ENCODE results near the gene EPM2AIP1. TPM values are rescaled to one million over a fixed set of nuclear protein-coding genes. Genes with fewer than 3 reads are reported as not detected.
"Not testable (repeated sequence)": the region's sequence is repeated elsewhere in the genome, so short reads cannot be mapped to it uniquely, and the experiment has no call there.

Gene EPM2AIP1
- total RNA-seq, 2 experiments from 2014 or later, result 21.6 to 28.1 TPM

DNA sequence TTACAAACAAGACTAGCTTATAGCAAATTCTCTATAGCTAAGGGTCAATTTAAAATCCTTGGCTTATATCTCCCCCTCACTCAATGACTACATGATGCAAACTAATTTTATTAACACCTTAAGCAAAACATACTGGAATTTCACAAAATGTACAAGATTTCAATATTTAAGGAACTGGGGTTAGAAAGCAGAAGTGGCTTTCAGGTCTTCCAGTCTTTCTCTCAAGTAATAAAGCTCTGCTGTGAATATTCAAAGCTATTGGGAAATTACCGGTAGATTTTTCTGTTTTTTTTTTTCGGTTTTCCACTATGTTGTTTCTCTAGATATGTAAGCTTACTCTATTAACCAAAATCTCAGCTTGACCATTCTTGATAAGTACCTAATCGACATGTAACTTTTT is 3.9 kb downstream of the EPM2AIP1 start:
- no peak for DNase-seq
- ChIA-PET CTCF (interaction anchor here (0.7 to 1.7 kb wide), 4 partner anchors 15 to 30 kb away, joined by 3 to 13 read pairs (median 4); no protein-coding TSS in a partner anchor), POLR2A (interaction anchor here (1.2 to 1.9 kb wide), 5 partner anchors 9 to 77 kb away, joined by 3 to 8 read pairs (median 7); partner anchors contain the start of gene TRANK1)
- Mint-ChIP-seq H3K4me3 (no peak overlapping the region), H3K4me1 (peaks cover 36% of the 10 kb centered on the region), H3K36me3 (ENCODE audit: low read depth) (peaks cover 58% of the 10 kb centered on the region), H3K27ac (peak overlapping the region; percentile 31), H3K9me3 (no peaks in the 10 kb centered on the region), H3K27me3 (no peaks in the 10 kb centered on the region)

- peak overlapping the region; percentile 40 for H3K27ac Mint-ChIP-seq
- POLR2A ChIA-PET, result interaction anchor here (0.6 to 1.9 kb wide), 6 partner anchors 8 to 76 kb away, joined by 3 to 8 read pairs (median 6); partner anchors contain the start of gene TRANK1
- H3K9me3 Mint-ChIP-seq, result no peaks in the 10 kb centered on the region
- H3K36me3 Mint-ChIP-seq (ENCODE audit: low read depth), result peaks cover 64% of the 10 kb centered on the region
- CTCF ChIA-PET, result interaction anchor here (0.7 to 1.7 kb wide), 4 partner anchors 14 to 30 kb away, joined by 3 to 13 read pairs (median 4); no protein-coding TSS in a partner anchor
- peaks cover 36% of the 10 kb centered on the region for H3K4me1 Mint-ChIP-seq
- no peak for DNase-seq
- H3K4me3 Mint-ChIP-seq, result peak overlapping the region; percentile 62
- no peaks in the 10 kb centered on the region for H3K27me3 Mint-ChIP-seq
These were observed 4.6 kb downstream of the EPM2AIP1 start for GRCh38 chr3:36988356-36988755.

GRCh38 chr3:36981006-36981405 is 11.9 kb downstream of the EPM2AIP1 start:
- no peak overlapping the region for H3K4me3 Mint-ChIP-seq
- POLR2A ChIA-PET, result no interaction called here
- H3K9me3 Mint-ChIP-seq, result peaks cover 17% of the 10 kb centered on the region
- H3K27ac Mint-ChIP-seq, result no peak overlapping the region
- H3K4me1 Mint-ChIP-seq, result peaks cover 4% of the 10 kb centered on the region
- DNase-seq, result no peak
- CTCF ChIA-PET, result interaction anchor here (1.5 kb wide), 1 partner anchor 23 kb away, joined by 6 read pairs; no protein-coding TSS in a partner anchor
- no peaks in the 10 kb centered on the region for H3K27me3 Mint-ChIP-seq
- peaks cover 64% of the 10 kb centered on the region for H3K36me3 Mint-ChIP-seq (ENCODE audit: low read depth)

DNA sequence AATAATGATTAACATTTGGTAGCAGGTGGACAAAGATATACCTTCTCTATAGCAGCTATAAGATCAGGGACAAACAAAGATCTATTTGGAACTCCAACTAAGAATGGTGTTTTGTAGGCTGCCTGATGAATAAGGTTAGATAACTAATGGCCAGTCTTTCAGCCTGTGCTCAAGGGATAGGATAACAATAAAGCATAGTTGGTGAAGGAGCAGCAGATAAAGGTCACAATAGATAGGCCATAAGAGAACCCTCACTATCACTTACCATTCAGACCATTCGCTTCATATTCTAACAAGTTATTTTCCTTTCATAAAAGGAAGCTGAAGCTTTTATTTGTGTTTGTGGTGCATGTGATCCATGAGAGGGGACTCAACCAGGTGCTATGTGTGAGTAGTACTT is 19.8 kb downstream of the EPM2AIP1 start:
- no peaks in the 10 kb centered on the region for H3K9me3 Mint-ChIP-seq
- peaks cover 33% of the 10 kb centered on the region for H3K4me1 Mint-ChIP-seq
- no peaks in the 10 kb centered on the region for H3K27me3 Mint-ChIP-seq
- ChIA-PET CTCF (interaction anchor here (3.4 kb wide), 1 partner anchor 14 kb away, joined by 18 read pairs; no protein-coding TSS in a partner anchor), POLR2A (interaction anchor here (4.4 kb wide), 1 partner anchor 20 kb away, joined by 26 read pairs; the partner anchor contains the start of genes EPM2AIP1 and MLH1)
- H3K36me3 Mint-ChIP-seq (ENCODE audit: low read depth), result peaks cover 30% of the 10 kb centered on the region
- no peak overlapping the region for H3K27ac Mint-ChIP-seq
- no peak overlapping the region for H3K4me3 Mint-ChIP-seq
- DNase-seq, result no peak

- H3K27ac Mint-ChIP-seq, result no peak overlapping the region
- H3K9me3 Mint-ChIP-seq, result no peaks in the 10 kb centered on the region
- H3K4me1 Mint-ChIP-seq, result peaks cover 33% of the 10 kb centered on the region
- no peak for DNase-seq
- peaks cover 30% of the 10 kb centered on the region for H3K36me3 Mint-ChIP-seq (ENCODE audit: low read depth)
- POLR2A ChIA-PET, result interaction anchor here (4.4 kb wide), 1 partner anchor 21 kb away, joined by 26 read pairs; the partner anchor contains the start of genes EPM2AIP1 and MLH1
- H3K4me3 Mint-ChIP-seq, result no peak overlapping the region
- CTCF ChIA-PET, result interaction anchor here (1.2 to 3.4 kb wide), 2 partner anchors 13 to 17 kb away, joined by 3 to 18 read pairs; no protein-coding TSS in a partner anchor
- no peaks in the 10 kb centered on the region for H3K27me3 Mint-ChIP-seq
These were observed 20.8 kb downstream of the EPM2AIP1 start for GRCh38 chr3:36972163-36972562.

GRCh38 chr3:36969540-36970432 is 23.1 kb downstream of the EPM2AIP1 start:
- no peaks in the 10 kb centered on the region for H3K9me3 Mint-ChIP-seq
- H3K27me3 Mint-ChIP-seq, result no peaks in the 10 kb centered on the region
- H3K4me3 Mint-ChIP-seq, result no peak overlapping the region
- H3K36me3 Mint-ChIP-seq (ENCODE audit: low read depth), result peaks cover 17% of the 10 kb centered on the region
- peaks cover 31% of the 10 kb centered on the region for H3K4me1 Mint-ChIP-seq
- ChIA-PET POLR2A (interaction anchor here (0.7 to 2.2 kb wide), 4 partner anchors 19 to 57 kb away, joined by 3 to 17 read pairs (median 3); partner anchors contain the start of genes EPM2AIP1 and MLH1), CTCF (interaction anchor here (1.0 to 2.5 kb wide), 3 partner anchors 11 to 93 kb away, joined by 3 to 23 read pairs (median 6); partner anchors contain the start of genes EPM2AIP1 and MLH1)
- peak overlapping the region; percentile 17 for H3K27ac Mint-ChIP-seq
- peak; percentile 48 for DNase-seq

- H3K9me3 Mint-ChIP-seq, result no peaks in the 10 kb centered on the region
- H3K27ac Mint-ChIP-seq, result no peak overlapping the region
- POLR2A ChIA-PET, result interaction anchor here (0.8 to 2.2 kb wide), 3 partner anchors 20 to 56 kb away, joined by 3 to 17 read pairs (median 3); partner anchors contain the start of genes EPM2AIP1 and MLH1
- DNase-seq, result no peak
- CTCF ChIA-PET, result interaction anchor here (1.1 to 2.5 kb wide), 2 partner anchors 10 to 24 kb away, joined by 6 to 23 read pairs; partner anchors contain the start of genes EPM2AIP1 and MLH1
- no peaks in the 10 kb centered on the region for H3K27me3 Mint-ChIP-seq
- H3K4me1 Mint-ChIP-seq, result peaks cover 28% of the 10 kb centered on the region
- H3K36me3 Mint-ChIP-seq (ENCODE audit: low read depth), result peaks cover 15% of the 10 kb centered on the region
- H3K4me3 Mint-ChIP-seq, result no peak overlapping the region
These were observed 23.8 kb downstream of the EPM2AIP1 start for GRCh38 chr3:36969085-36969484.

DNA sequence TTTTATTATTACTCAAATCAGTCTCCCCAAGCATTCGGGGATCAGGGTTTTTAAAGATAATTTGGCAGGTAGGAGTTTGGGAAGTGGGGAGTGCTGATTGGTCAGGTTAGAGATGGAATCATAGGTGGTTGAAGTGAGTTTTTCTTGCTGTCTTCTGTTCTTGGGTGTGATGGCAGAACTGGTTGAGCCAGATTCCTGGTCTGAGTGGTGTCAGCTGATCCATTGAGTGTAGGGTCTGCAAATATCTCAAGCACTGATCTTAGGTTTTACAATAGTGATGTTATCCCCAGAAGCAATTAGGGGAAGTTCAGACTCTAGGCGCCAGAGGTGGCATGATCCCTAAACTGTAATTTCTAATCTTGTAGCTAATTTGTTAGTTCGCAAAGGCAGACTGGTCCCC is 27.5 kb downstream of the EPM2AIP1 start:
- DNase-seq, result no peak
- Mint-ChIP-seq H3K9me3 (no peaks in the 10 kb centered on the region), H3K36me3 (ENCODE audit: low read depth) (no peaks in the 10 kb centered on the region)

DNA sequence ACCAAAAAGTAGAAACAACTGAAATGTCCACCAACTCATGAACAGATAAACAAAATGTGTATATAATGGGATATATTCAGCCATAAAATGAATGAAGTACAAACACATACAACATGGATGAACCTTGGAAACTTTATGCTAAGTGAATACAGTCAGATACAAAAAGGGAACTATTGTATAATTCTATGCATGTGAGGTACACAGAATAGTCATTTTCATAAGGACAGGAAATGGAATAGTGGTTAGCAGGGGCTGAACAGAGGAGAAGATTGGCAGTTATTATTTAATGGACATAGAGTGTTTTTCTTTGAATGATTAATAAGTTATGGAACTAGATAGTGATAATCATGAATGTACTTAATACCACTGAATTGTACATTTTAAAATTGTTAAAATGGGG is 28.1 kb downstream of the EPM2AIP1 start:
- no peaks in the 10 kb centered on the region for H3K27me3 Mint-ChIP-seq
- ChIA-PET CTCF (no interaction called here), POLR2A (no interaction called here)
- no peak overlapping the region for H3K27ac Mint-ChIP-seq
- no peak overlapping the region for H3K4me3 Mint-ChIP-seq
- no peak for DNase-seq
- no peaks in the 10 kb centered on the region for H3K9me3 Mint-ChIP-seq
- no peaks in the 10 kb centered on the region for H3K36me3 Mint-ChIP-seq (ENCODE audit: low read depth)
- peaks cover 10% of the 10 kb centered on the region for H3K4me1 Mint-ChIP-seq

More for the DNA sequence above, 27.5 kb downstream of the EPM2AIP1 start:
- CTCF ChIA-PET, result interaction anchor here (0.7 kb wide), 1 partner anchor 14 kb away, joined by 3 read pairs; no protein-coding TSS in a partner anchor
- H3K4me1 Mint-ChIP-seq, result peaks cover 14% of the 10 kb centered on the region
- POLR2A ChIA-PET, result no interaction called here
- no peak overlapping the region for H3K27ac Mint-ChIP-seq
- H3K27me3 Mint-ChIP-seq, result no peaks in the 10 kb centered on the region
- H3K4me3 Mint-ChIP-seq, result no peak overlapping the region

DNA sequence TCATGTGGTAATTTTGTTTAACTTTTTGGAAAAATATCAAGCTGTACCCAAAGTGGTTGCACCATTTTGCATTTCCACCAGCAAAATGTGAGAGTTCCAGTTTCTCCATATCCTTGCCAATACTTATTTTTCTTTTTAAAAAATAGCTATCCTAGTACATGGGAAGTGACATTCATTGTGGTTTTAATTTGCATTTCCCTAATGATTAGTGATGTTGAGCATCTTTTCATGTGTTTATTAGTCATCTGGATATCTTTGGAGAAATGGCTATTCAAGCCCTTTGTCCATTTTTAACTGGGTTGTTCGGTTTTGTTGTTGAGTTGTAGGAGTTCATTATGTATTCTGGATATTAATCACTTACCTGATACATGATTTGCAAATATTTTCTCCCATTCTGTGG is 28.6 kb downstream of the EPM2AIP1 start:
- H3K27me3 Mint-ChIP-seq, result no peaks in the 10 kb centered on the region
- ChIA-PET POLR2A (no interaction called here), CTCF (no interaction called here)
- H3K9me3 Mint-ChIP-seq, result no peaks in the 10 kb centered on the region
- H3K4me3 Mint-ChIP-seq, result no peak overlapping the region
- no peaks in the 10 kb centered on the region for H3K36me3 Mint-ChIP-seq (ENCODE audit: low read depth)
- no peak for DNase-seq
- H3K27ac Mint-ChIP-seq, result no peak overlapping the region
- H3K4me1 Mint-ChIP-seq, result peaks cover 6% of the 10 kb centered on the region

GRCh38 chr3:36963008-36963407 is 29.9 kb downstream of the EPM2AIP1 start:
- H3K36me3 Mint-ChIP-seq (ENCODE audit: low read depth); H3K4me3 Mint-ChIP-seq; H3K27me3 Mint-ChIP-seq; H3K9me3 Mint-ChIP-seq; DNase-seq; H3K27ac Mint-ChIP-seq; H3K4me1 Mint-ChIP-seq: not testable (repeated sequence)
- CTCF ChIA-PET, result interaction anchor here (0.7 kb wide), 1 partner anchor 268 kb away, joined by 3 read pairs; no protein-coding TSS in a partner anchor
- POLR2A ChIA-PET, result interaction anchor here (0.8 to 1.0 kb wide), 2 partner anchors 17 to 29 kb away, joined by 3 read pairs; no protein-coding TSS in a partner anchor

DNA sequence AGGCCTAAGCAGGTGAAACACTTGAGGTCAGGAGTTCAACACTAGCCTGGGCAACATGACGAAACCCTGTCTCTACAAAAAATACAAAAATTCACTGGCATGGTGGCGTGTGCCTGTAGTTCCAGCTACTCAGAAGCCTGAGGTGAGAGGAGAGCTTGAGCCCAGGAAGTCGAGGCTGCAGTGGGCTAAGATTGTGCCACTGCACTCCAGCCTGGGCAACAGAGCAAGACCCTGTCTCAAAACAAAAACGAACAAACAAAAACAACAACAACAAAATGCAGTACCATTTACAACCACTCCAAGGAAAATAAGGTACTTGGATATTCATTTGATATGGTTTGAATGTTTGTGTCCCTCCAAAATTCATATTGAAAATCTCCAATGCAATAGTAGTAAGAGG is 32.4 kb downstream of the EPM2AIP1 start:
- DNase-seq, result no peak
- H3K9me3 Mint-ChIP-seq, result no peaks in the 10 kb centered on the region
- H3K4me1 Mint-ChIP-seq, result peaks cover 7% of the 10 kb centered on the region
- no peak overlapping the region for H3K27ac Mint-ChIP-seq
- no peaks in the 10 kb centered on the region for H3K36me3 Mint-ChIP-seq (ENCODE audit: low read depth)
- no peak overlapping the region for H3K4me3 Mint-ChIP-seq
- CTCF ChIA-PET, result interaction anchor here (0.7 to 4.4 kb wide), 9 partner anchors 9 to 231 kb away, joined by 3 to 37 read pairs (median 8); no protein-coding TSS in a partner anchor
- H3K27me3 Mint-ChIP-seq, result no peaks in the 10 kb centered on the region
- POLR2A ChIA-PET, result interaction anchor here (1.3 kb wide), 1 partner anchor 19 kb away, joined by 3 read pairs; no protein-coding TSS in a partner anchor

Data from activated CD4-positive, alpha-beta memory T cell treated with anti-CD3 and anti-CD28 coated beads, Interleukin-2, amount 10 ng/mL, durations not matched to agents 7 days and 5 days (primary cell).